ENCODE results near the gene RAET1E. TPM values are rescaled to one million over a fixed set of nuclear protein-coding genes. Genes with fewer than 3 reads are reported as not detected.

The RAET1E gene
- total and polyA plus RNA-seq, 9 of the 15 experiments (the other 6 are each of a cell fraction or from before 2014, with no cell fraction given), result not detected

DNA sequence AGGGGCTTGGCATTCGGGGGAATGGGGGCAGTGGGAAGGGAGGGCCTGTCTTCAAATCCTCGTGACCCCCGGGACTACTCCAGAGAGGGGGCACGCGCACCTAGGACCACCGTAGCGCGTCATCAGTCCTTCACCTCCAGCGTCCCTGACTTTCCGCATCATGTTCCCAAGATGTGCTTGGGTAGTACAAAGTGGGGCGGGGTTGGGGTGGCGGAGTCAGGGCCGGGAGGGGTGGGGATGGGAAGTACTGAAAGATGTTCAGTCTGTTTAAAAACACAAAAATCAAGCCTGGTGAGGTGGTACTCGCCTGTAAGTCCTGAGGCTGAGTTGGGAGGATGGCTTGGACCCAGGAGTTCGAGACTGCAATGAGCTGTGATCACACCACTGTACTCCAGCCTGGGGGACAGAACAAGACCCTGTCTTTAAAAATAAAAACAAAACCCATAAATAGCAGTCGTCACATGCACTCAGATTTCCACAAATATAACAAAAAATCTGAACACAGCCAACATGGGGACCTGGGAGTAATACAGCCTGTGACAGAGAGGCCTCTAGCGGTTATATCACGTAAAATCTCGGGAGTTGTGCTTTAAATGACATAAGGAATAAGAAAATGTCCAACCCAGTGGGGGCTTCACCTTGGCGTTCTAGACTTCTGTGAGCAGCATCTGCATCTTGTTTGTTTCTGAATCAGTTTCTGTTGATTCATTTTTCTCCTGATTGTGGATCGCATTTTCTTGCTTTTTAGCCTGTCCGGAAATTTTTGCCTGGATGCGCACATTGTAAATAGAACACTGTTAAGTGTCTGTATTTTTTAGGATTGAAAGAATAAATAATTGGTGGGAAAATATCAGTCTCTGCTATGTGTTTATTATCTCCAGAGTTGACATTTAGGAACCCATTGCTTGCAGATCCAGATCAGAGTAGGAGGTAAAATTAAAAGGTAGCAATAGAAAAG lies 33.1 kb downstream of the RAET1E start (continued):
- TF ChIP-seq, protein P1, sequence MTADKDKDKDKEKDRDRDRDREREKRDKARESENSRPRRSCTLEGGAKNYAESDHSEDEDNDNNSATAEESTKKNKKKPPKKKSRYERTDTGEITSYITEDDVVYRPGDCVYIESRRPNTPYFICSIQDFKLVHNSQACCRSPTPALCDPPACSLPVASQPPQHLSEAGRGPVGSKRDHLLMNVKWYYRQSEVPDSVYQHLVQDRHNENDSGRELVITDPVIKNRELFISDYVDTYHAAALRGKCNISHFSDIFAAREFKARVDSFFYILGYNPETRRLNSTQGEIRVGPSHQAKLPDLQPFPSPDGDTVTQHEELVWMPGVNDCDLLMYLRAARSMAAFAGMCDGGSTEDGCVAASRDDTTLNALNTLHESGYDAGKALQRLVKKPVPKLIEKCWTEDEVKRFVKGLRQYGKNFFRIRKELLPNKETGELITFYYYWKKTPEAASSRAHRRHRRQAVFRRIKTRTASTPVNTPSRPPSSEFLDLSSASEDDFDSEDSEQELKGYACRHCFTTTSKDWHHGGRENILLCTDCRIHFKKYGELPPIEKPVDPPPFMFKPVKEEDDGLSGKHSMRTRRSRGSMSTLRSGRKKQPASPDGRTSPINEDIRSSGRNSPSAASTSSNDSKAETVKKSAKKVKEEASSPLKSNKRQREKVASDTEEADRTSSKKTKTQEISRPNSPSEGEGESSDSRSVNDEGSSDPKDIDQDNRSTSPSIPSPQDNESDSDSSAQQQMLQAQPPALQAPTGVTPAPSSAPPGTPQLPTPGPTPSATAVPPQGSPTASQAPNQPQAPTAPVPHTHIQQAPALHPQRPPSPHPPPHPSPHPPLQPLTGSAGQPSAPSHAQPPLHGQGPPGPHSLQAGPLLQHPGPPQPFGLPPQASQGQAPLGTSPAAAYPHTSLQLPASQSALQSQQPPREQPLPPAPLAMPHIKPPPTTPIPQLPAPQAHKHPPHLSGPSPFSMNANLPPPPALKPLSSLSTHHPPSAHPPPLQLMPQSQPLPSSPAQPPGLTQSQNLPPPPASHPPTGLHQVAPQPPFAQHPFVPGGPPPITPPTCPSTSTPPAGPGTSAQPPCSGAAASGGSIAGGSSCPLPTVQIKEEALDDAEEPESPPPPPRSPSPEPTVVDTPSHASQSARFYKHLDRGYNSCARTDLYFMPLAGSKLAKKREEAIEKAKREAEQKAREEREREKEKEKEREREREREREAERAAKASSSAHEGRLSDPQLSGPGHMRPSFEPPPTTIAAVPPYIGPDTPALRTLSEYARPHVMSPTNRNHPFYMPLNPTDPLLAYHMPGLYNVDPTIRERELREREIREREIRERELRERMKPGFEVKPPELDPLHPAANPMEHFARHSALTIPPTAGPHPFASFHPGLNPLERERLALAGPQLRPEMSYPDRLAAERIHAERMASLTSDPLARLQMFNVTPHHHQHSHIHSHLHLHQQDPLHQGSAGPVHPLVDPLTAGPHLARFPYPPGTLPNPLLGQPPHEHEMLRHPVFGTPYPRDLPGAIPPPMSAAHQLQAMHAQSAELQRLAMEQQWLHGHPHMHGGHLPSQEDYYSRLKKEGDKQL (CRISPR knock-in tag; IDR thresholded peaks at IDR 0.05; ENCODE audit: borderline replicate concordance), result 0 out of 2 replicates have a peak, but pooled peaks have one; percentile 19
- TF ChIP-seq, protein P2, sequence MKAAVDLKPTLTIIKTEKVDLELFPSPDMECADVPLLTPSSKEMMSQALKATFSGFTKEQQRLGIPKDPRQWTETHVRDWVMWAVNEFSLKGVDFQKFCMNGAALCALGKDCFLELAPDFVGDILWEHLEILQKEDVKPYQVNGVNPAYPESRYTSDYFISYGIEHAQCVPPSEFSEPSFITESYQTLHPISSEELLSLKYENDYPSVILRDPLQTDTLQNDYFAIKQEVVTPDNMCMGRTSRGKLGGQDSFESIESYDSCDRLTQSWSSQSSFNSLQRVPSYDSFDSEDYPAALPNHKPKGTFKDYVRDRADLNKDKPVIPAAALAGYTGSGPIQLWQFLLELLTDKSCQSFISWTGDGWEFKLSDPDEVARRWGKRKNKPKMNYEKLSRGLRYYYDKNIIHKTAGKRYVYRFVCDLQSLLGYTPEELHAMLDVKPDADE (conservative IDR thresholded peaks at IDR 0.05; ENCODE audit: control insufficient read depth, low read depth, low read length), result no peak
- TF ChIP-seq TEAD4 (IDR thresholded peaks at IDR 0.05; ENCODE audit: low read length) (no peak), TEAD4 (CRISPR knock-in tag; IDR thresholded peaks at IDR 0.05; ENCODE audit: borderline replicate concordance) (no peak), MIER1 (IDR thresholded peaks at IDR 0.05; ENCODE audit: low read depth) (0 out of 2 replicates have a peak, but pooled peaks have one; percentile 64), ZNF274 (IDR thresholded peaks at IDR 0.05; ENCODE audit: borderline replicate concordance, low read depth, low read length) (no peak)
- TF ChIP-seq, protein P3, sequence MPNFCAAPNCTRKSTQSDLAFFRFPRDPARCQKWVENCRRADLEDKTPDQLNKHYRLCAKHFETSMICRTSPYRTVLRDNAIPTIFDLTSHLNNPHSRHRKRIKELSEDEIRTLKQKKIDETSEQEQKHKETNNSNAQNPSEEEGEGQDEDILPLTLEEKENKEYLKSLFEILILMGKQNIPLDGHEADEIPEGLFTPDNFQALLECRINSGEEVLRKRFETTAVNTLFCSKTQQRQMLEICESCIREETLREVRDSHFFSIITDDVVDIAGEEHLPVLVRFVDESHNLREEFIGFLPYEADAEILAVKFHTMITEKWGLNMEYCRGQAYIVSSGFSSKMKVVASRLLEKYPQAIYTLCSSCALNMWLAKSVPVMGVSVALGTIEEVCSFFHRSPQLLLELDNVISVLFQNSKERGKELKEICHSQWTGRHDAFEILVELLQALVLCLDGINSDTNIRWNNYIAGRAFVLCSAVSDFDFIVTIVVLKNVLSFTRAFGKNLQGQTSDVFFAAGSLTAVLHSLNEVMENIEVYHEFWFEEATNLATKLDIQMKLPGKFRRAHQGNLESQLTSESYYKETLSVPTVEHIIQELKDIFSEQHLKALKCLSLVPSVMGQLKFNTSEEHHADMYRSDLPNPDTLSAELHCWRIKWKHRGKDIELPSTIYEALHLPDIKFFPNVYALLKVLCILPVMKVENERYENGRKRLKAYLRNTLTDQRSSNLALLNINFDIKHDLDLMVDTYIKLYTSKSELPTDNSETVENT (CRISPR knock-in tag; IDR thresholded peaks at IDR 0.05), result no peak

Data from K562 (cell line).